Activated naive CD4-positive, alpha-beta T cell treated with anti-CD3 and anti-CD28 coated beads, Interleukin-2, amount 10 ng/mL, durations not matched to agents 7 days and 5 days (primary cell): ENCODE data around the gene BABAM1.

ENCODE experiments used
- CTCF ChIA-PET: fragments of 350-600 bp; sonication (Branson Sonifier 250); formaldehyde crosslinking; loops from one replicate; lab custom pipeline; 2021; ENCODE audit warnings: antibody characterized with exemption; lab: Charles Lee
- DNase-seq: peaks from one replicate; pipeline ENCODE4 v3.0.0-alpha.2; 2020
- H3K27ac Mint-ChIP-seq: one replicate; pipeline ENCODE4 v1.8.0; 2021; ENCODE audit warnings: mild to moderate bottlenecking, moderate library complexity, mixed read lengths
- H3K27me3 Mint-ChIP-seq: one replicate; pipeline ENCODE4 v1.8.0; 2021; ENCODE audit warnings: mild to moderate bottlenecking, mixed read lengths
- H3K36me3 Mint-ChIP-seq: one replicate; pipeline ENCODE4 v1.8.0; 2021; ENCODE audit warnings: mixed read lengths
- H3K4me1 Mint-ChIP-seq: one replicate; pipeline ENCODE4 v1.8.0; 2021; ENCODE audit warnings: mixed read lengths
- H3K4me3 Mint-ChIP-seq: one replicate; pipeline ENCODE4 v1.8.0; 2021; ENCODE audit warnings: mild to moderate bottlenecking, moderate library complexity, mixed read lengths
- H3K9me3 Mint-ChIP-seq: one replicate; pipeline ENCODE4 v1.8.0; 2021; ENCODE audit warnings: mixed read lengths

The BABAM1 gene

DNA sequence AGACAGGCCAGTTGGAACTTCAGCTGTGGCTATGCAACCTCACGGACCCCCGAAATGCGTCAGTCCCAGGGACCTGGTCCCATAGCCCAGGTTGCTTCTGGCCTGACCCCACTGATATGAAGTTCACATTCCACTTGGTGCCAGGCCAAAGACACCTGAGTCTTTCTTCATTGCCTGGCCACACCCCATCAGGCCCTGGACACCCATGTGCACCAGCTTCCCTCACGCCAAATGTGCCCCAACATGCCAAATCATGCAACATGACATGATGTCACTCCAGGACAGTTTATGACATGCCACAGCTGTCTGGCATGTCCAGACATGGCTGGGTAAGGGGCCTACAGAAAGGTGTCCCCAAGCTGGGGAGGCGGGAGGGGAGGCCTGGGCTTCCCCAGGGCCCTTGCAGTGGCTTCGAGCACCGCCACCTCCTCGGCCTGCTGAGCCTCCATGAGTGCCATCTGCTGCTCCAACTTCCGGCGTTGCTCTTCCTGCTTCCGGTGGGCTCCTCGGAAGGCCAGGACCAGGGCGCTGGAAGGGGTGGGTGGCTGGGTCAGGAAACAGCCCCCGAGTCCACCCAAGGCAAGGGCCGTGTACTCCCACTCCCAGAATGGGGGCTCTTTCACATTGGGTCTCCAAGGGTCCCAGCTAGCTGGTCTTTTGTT, 17.2 kb upstream of the BABAM1 start:
- H3K4me1 Mint-ChIP-seq, result peaks cover 8% of the 10 kb centered on the region
- no peak overlapping the region for H3K4me3 Mint-ChIP-seq
- no peak for DNase-seq
- H3K9me3 Mint-ChIP-seq, result no peaks in the 10 kb centered on the region
- no peaks in the 10 kb centered on the region for H3K36me3 Mint-ChIP-seq
- CTCF ChIA-PET, result interaction anchor here (2.6 kb wide), 1 partner anchor 11 kb away, joined by 12 read pairs; no protein-coding TSS in a partner anchor
- no peak overlapping the region for H3K27ac Mint-ChIP-seq
- H3K27me3 Mint-ChIP-seq, result peaks cover 42% of the 10 kb centered on the region

DNA sequence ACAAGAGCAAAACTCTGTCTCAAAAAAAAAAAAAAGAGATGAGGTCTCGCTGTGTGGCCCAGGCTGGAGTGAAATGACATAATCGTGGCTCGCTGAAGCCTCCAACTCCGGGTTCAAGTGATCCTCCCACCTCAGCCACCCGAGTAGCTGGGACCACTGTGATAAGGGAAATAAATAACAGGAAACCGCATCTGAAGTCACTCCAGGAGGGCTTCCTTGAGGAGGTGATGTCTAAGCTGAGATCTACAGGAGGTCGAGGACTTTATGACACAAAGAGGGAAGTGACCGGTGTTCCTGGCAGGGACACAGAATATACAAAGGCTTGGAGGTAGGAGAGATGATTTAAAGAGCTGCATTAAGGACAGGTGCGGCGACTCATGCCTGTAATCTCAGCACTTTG, 12.6 kb upstream of the BABAM1 start:
- no peak overlapping the region for H3K27ac Mint-ChIP-seq
- H3K4me3 Mint-ChIP-seq, result no peak overlapping the region
- H3K9me3 Mint-ChIP-seq, result no peaks in the 10 kb centered on the region
- CTCF ChIA-PET, result interaction anchor here (0.7 to 1.3 kb wide), 3 partner anchors 11 to 25 kb away, joined by 3 to 5 read pairs (median 3); no protein-coding TSS in a partner anchor
- H3K36me3 Mint-ChIP-seq, result no peaks in the 10 kb centered on the region
- no peak for DNase-seq
- peaks cover 19% of the 10 kb centered on the region for H3K27me3 Mint-ChIP-seq
- H3K4me1 Mint-ChIP-seq, result no peaks in the 10 kb centered on the region

DNA sequence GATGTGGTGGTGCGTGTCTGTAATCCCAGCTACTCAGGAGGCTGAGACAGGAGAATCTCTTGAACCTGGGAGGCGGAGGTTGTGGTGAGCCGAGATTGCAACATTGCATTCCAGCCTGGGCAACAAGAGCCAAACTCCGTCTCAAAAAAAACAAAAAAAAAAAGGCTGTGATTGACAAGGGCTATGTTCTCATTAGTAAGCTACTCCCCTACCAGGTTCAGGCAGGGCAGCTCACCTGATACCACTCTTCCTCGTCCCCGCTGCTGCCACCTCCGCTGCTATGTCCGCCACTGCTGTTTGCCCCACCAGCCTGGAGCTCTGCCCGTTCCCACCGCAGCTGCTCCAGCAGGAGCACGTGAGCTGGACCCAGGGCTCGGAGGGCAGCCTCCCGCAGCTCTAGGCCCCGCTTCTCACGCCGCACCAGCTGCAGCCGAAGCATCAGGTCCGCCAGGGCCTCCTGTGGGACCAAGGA, 12.1 kb upstream of the BABAM1 start:
- peaks cover 21% of the 10 kb centered on the region for H3K27me3 Mint-ChIP-seq
- H3K4me1 Mint-ChIP-seq, result no peaks in the 10 kb centered on the region
- H3K9me3 Mint-ChIP-seq, result no peaks in the 10 kb centered on the region
- no peak for DNase-seq
- no peak overlapping the region for H3K27ac Mint-ChIP-seq
- H3K4me3 Mint-ChIP-seq, result no peak overlapping the region
- CTCF ChIA-PET, result interaction anchor here (0.7 to 1.3 kb wide), 3 partner anchors 10 to 25 kb away, joined by 3 to 5 read pairs (median 3); no protein-coding TSS in a partner anchor
- H3K36me3 Mint-ChIP-seq, result no peaks in the 10 kb centered on the region

DNA sequence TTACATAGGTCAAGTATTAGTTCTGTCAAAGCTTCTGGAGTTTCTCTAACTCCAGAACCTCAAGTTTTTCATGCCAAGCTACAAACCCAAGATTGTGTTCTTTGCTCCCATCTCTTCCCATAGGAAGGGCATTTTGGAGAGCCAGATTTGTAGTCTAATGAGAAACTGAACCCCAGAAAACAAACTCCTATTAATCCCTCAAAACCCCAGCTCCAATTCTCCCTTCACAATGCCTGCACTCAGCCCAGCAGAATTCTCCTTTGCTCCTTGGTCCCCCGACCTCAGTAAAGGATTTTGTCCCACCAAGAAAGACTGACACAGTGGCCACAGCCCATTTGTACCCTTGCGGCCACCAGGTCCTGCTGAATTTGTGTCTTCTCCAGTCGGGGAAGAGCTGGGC, 11.1 kb upstream of the BABAM1 start:
- peaks cover 26% of the 10 kb centered on the region for H3K27me3 Mint-ChIP-seq
- CTCF ChIA-PET, result interaction anchor here (0.7 to 1.3 kb wide), 3 partner anchors 21 to 130 kb away, joined by 3 read pairs; no protein-coding TSS in a partner anchor
- H3K4me1 Mint-ChIP-seq, result peaks cover 5% of the 10 kb centered on the region

DNA sequence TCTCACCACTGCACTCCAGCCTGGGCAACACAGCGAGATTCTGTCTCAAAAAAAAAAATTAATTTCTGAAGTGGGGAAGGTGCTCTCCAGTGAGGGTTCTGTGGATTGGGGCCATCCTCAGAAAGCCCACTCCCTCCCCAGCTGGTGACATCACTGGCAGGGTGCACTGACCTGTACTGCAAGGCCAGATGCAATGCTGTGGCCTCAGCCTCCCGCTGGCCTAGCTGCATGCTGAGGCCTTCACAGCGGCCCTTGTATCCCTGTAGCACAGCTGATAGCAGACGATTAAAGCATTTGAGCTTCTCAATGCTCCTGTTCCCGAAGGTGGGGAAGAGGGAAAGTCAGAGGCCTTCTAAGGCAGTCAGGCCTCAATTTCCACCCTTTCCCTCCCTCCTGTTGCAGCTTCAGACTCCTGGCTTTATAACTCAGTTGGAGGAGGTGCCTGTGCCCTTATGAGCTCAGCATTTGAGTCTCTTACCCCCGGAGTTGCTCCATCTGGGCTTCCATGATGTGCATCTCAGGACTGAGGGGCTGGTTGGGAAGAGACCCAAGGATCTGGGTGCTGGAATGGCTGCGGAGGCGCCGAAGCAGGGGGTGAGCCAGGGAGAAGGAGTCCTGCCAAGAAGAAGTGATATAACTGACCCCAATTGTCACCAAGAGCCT, 8.0 kb upstream of the BABAM1 start:
- CTCF ChIA-PET, result interaction anchor here (1.1 to 1.6 kb wide), 3 partner anchors 16 to 191 kb away, joined by 3 to 10 read pairs (median 4); partner anchors contain the start of gene ANKLE1
- no peak for DNase-seq
- H3K9me3 Mint-ChIP-seq, result no peaks in the 10 kb centered on the region
- no peak overlapping the region for H3K27ac Mint-ChIP-seq
- H3K27me3 Mint-ChIP-seq, result peaks cover 21% of the 10 kb centered on the region
- H3K36me3 Mint-ChIP-seq, result no peaks in the 10 kb centered on the region
- no peak overlapping the region for H3K4me3 Mint-ChIP-seq
- H3K4me1 Mint-ChIP-seq, result peaks cover 10% of the 10 kb centered on the region

More for the DNA sequence above, 11.1 kb upstream of the BABAM1 start:
- H3K4me3 Mint-ChIP-seq, result no peak overlapping the region
- no peaks in the 10 kb centered on the region for H3K36me3 Mint-ChIP-seq
- no peaks in the 10 kb centered on the region for H3K9me3 Mint-ChIP-seq
- no peak for DNase-seq
- H3K27ac Mint-ChIP-seq, result no peak overlapping the region

DNA sequence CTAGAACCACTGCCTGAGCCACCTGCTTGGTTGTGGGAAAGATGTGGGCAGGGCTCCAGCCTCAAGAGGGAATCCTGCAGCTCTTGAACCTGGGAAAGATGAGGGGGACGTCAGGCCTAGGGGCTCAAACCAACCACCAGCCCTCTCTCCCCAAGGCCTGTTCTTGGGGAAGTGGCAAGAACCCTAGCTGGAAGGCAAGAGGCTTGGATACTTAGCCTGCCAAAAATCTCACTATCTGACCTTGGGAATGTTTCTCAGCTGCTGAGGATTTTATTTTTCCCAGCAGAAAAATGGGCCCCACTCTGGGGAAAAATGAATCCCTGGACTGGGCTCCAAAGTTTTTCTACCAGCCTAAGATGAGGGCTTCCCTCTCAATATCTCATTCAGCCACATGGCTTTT, 7.3 kb upstream of the BABAM1 start:
- H3K36me3 Mint-ChIP-seq, result no peaks in the 10 kb centered on the region
- H3K9me3 Mint-ChIP-seq, result no peaks in the 10 kb centered on the region
- H3K27ac Mint-ChIP-seq, result no peak overlapping the region
- peaks cover 17% of the 10 kb centered on the region for H3K4me1 Mint-ChIP-seq
- CTCF ChIA-PET, result interaction anchor here (0.7 to 1.8 kb wide), 11 partner anchors 11 to 206 kb away, joined by 3 to 12 read pairs (median 4); partner anchors contain the start of gene ANKLE1
- H3K27me3 Mint-ChIP-seq, result peaks cover 21% of the 10 kb centered on the region
- no peak overlapping the region for H3K4me3 Mint-ChIP-seq
- DNase-seq, result no peak

DNA sequence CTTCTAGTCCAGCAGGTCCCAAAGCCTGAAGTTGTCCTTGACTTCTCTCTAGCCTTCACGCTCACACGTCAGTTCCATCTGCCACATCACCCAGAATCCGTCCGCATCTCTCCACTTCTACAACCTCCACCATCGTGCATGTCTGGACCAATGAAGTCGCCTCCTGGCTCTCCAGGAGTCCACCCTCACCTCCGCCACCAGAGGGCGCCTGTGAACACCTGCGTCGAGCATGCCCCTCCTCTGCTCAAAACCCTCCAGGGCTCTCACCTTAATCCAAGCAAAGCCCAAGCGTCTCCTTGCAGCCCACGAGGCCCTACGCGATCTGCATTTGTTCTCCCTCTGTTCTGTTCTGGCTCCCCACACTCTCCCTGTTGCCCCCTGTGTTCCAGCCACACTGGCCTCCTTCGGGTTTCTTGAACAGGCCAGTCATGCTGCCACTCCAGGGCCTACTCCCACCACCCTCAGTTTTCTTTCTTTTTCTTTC, 6.4 kb upstream of the BABAM1 start:
- DNase-seq, result peak; percentile 93

DNA sequence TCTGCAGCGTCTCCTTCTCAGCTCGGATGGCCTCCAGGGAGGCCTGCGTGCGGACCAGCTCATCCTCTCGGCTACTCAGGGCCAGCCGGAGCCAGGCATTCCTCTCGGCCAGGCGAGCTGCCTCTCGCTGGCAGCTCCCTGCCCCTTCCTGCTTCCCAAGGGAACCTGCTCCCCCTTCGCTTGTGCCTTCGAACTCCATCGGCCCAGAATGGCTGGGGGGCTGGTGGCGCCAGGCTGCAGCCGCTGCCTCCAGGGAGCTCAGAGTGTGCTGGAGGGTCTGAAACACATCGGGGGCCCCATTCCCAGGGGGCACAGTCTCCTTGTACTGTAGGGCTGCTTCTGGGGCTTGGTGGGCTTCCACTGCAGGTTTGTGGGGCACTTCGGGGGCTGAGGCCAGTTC, 4.7 kb upstream of the BABAM1 start:
- Mint-ChIP-seq H3K9me3 (no peaks in the 10 kb centered on the region), H3K4me1 (peaks cover 28% of the 10 kb centered on the region), H3K4me3 (no peak overlapping the region), H3K27ac (no peak overlapping the region), H3K27me3 (peaks cover 14% of the 10 kb centered on the region), H3K36me3 (no peaks in the 10 kb centered on the region)
- CTCF ChIA-PET, result interaction anchor here (1.2 to 1.8 kb wide), 2 partner anchors 20 to 195 kb away, joined by 3 to 4 read pairs; no protein-coding TSS in a partner anchor
- no peak for DNase-seq

More for the DNA sequence above, 6.4 kb upstream of the BABAM1 start:
- CTCF ChIA-PET, result interaction anchor here (0.6 to 1.8 kb wide), 13 partner anchors 12 to 205 kb away, joined by 3 to 12 read pairs (median 4); partner anchors contain the start of gene ANKLE1
- Mint-ChIP-seq H3K4me3 (no peak overlapping the region), H3K36me3 (no peaks in the 10 kb centered on the region), H3K9me3 (no peaks in the 10 kb centered on the region), H3K27ac (peak overlapping the region; percentile 5), H3K27me3 (peaks cover 14% of the 10 kb centered on the region), H3K4me1 (peaks cover 21% of the 10 kb centered on the region)

DNA sequence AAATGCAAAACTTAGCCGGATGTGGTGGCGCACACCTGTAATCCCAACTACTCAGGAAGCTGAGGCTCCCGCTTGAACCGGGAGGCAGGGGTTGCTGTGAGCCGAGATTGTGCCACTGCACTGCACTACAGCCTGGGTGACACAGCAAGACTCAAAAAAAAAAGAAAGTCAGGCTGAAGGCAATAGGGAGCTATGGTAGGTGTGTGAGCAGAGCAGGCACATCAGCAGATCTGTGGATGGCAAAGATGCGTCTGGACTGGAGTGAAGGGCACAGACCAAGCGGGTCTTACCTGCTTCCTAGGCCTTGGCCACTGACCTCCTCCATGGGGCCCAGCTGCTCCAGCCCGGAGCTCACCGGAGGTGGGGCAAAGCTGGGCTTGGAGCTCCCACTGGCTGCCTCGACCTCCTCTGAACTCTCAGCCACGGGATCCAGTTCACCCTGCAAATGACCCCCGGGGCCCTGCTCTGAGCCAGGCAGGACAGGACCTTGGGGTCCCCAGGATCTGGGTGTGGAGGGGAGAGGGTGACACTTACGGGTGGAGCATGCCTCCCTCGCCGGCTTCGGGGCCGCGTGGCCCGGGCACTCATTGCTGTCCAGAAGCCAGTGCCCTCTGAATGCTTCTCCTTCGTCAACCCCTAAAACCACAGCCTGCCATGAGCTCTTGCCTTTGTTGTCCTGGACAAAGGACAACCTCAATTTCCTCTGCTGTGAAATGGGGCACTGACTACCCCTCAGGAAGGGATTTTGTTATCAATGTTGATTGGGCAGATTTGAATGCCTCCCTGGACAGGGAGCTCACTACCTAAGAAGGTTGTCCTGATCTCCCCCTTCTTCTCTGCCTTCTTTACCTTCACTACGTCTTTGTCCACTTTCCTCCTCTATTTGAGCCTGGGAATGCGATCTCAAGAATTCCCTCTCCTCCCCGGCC, 3.3 kb upstream of the BABAM1 start:
- Mint-ChIP-seq H3K9me3 (no peaks in the 10 kb centered on the region), H3K36me3 (peaks cover 1% of the 10 kb centered on the region), H3K4me1 (peaks cover 40% of the 10 kb centered on the region), H3K27me3 (peaks cover 14% of the 10 kb centered on the region), H3K27ac (peak overlapping the region; percentile 84), H3K4me3 (no peak overlapping the region)
- no peak for DNase-seq
- CTCF ChIA-PET, result interaction anchor here (1.2 to 2.4 kb wide), 3 partner anchors 18 to 274 kb away, joined by 3 to 15 read pairs (median 4); partner anchors contain the start of gene ANKLE1

DNA sequence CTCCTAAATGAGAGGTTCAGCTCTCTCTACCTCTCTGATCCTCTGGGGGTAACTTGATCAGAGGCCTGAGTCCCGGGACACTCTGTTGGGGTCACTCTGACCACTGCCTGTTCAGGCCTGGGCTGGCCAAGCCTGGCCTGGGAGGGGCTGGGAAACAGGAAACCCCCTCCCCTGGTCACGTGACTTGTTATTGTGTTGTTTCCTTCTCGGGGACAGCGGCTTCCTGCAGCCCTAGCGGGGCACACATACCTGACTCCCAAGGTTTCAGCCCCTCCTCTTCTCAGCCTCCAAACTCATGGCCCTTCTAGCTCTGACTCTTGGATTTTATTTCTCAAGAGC, 2.6 kb upstream of the BABAM1 start, which contains the start of gene USHBP1:
Gene USHBP1, minus strand, starts transcription at position 105 of the 339 bp plus-strand sequence. CDS start 446 bp downstream, outside the sequence.
- Mint-ChIP-seq H3K36me3 (peaks cover 3% of the 10 kb centered on the region), H3K4me1 (peaks cover 42% of the 10 kb centered on the region), H3K27me3 (peaks cover 9% of the 10 kb centered on the region), H3K9me3 (no peaks in the 10 kb centered on the region), H3K27ac (peak within 1 kb of the TSS; percentile 84), H3K4me3 (no peak within 1 kb of the TSS)
- DNase-seq, result peak; percentile 39
- CTCF ChIA-PET, result interaction anchor here (1.2 to 2.4 kb wide), 3 partner anchors 17 to 274 kb away, joined by 3 to 15 read pairs (median 4); partner anchors contain the start of gene ANKLE1

DNA sequence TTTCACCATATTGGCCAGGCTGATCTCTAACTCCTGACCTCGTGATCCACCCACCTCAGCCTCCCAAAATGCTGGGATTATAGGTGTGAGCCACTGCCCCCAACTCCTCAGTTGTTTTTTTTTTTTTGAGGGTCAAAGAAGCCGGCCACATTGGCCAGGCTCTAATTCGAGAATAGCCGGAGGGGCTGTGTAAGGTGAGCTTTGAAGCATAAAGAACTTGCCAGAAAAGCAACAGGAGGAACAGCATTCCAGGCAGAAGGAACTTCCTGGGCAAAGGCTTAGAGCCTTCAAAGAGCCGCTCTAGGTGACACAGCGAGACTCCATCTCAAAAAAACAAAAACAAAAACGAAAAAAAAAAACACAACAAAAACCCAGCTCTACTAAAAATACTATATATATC, 1.2 kb upstream of the BABAM1 start:
- CTCF ChIA-PET, result interaction anchor here (0.7 to 1.2 kb wide), 2 partner anchors 11 to 120 kb away, joined by 3 to 5 read pairs; no protein-coding TSS in a partner anchor
- Mint-ChIP-seq H3K27me3 (no peaks in the 10 kb centered on the region), H3K36me3 (peaks cover 6% of the 10 kb centered on the region), H3K27ac (no peak overlapping the region), H3K4me1 (peaks cover 41% of the 10 kb centered on the region), H3K9me3 (no peaks in the 10 kb centered on the region), H3K4me3 (no peak overlapping the region)
- no peak for DNase-seq

DNA sequence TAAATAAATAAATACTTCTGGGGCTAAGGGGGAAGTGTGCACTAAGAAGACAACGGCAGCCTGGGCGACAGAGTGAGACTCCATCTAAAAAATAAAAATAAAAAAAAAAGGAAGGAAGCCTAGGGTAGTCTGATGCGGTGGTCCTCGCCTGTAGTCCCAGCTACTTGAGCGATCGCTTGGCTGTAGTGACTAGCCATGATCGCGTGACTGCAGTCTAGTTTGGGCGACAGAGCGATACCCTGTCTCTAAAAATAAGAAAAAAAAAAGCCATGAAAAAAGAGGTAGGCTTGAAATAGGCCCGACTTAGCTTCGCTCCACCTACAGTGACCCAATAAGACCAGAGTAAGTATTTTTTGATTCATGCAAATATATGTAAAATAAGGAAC, 661 bp upstream of the BABAM1 start:
- CTCF ChIA-PET, result interaction anchor here (0.8 to 2.2 kb wide), 5 partner anchors 9 to 120 kb away, joined by 3 to 8 read pairs (median 4); partner anchors contain the start of gene ANKLE1
- no peaks in the 10 kb centered on the region for H3K9me3 Mint-ChIP-seq
- H3K27ac Mint-ChIP-seq, result peak overlapping the region; percentile 85
- H3K36me3 Mint-ChIP-seq, result peaks cover 11% of the 10 kb centered on the region
- DNase-seq, result no peak
- no peaks in the 10 kb centered on the region for H3K27me3 Mint-ChIP-seq
- peak overlapping the region; percentile 80 for H3K4me3 Mint-ChIP-seq
- H3K4me1 Mint-ChIP-seq, result peaks cover 40% of the 10 kb centered on the region

DNA sequence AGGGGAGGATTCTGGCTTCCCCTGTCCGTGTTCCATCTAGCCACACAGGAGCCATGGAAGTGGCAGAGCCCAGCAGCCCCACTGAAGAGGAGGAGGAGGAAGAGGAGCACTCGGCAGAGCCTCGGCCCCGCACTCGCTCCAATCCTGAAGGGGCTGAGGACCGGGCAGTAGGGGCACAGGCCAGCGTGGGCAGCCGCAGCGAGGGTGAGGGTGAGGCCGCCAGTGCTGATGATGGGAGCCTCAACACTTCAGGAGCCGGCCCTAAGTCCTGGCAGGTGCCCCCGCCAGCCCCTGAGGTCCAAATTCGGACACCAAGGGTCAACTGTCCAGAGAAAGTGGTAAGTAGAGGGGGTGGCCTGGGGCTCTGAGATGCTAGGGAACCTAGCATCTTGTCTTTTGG, 1.5 kb downstream of the BABAM1 start:
- H3K27me3 Mint-ChIP-seq, result no peaks in the 10 kb centered on the region
- DNase-seq, result no peak
- CTCF ChIA-PET, result interaction anchor here (2.2 kb wide), 1 partner anchor 13 kb away, joined by 8 read pairs; the partner anchor contains the start of gene ANKLE1
- peaks cover 36% of the 10 kb centered on the region for H3K4me1 Mint-ChIP-seq
- no peaks in the 10 kb centered on the region for H3K9me3 Mint-ChIP-seq
- no peak overlapping the region for H3K27ac Mint-ChIP-seq
- H3K4me3 Mint-ChIP-seq, result peak overlapping the region; percentile 80
- H3K36me3 Mint-ChIP-seq, result peaks cover 12% of the 10 kb centered on the region
